ENCODE measurements around the gene FIGN.

Gene FIGN

GRCh38 chr2:163735685-163736432 lies at the start of gene FIGN:
FIGN (minus strand) TSS chr2:163736008; CDS start chr2:163734927, 1,081 bp downstream.
- DNase-seq (ENCODE audit: low read depth in 2 of 2), result no peak

GRCh38 chr2:163785162-163785561 lies 49.4 kb upstream of the FIGN start:
- DNase-seq (ENCODE audit: low read depth in 2 of 2), result no peak

- DNase-seq (ENCODE audit: low read depth in 2 of 2), result no peak
Observed at GRCh38 chr2:163779970-163780597, 44.3 kb upstream of the FIGN start.

GRCh38 chr2:163778045-163778781 lies 42.4 kb upstream of the FIGN start:
- no peak for DNase-seq (ENCODE audit: low read depth in 2 of 2)

- DNase-seq (ENCODE audit: low read depth in 2 of 2), result no peak
Observed at GRCh38 chr2:163775304-163775703, 39.5 kb upstream of the FIGN start.

- DNase-seq (ENCODE audit: low read depth in 2 of 2), result no peak
Observed at GRCh38 chr2:163774862-163775261, 39.1 kb upstream of the FIGN start.

- DNase-seq (ENCODE audit: low read depth in 2 of 2), result no peak
Observed at GRCh38 chr2:163773276-163773675, 37.5 kb upstream of the FIGN start.

- no peak for DNase-seq (ENCODE audit: low read depth in 2 of 2)
Observed at GRCh38 chr2:163771596-163771995, 35.8 kb upstream of the FIGN start.

GRCh38 chr2:163768881-163769695 lies 33.3 kb upstream of the FIGN start:
- no peak for DNase-seq (ENCODE audit: low read depth in 2 of 2)

- DNase-seq (ENCODE audit: low read depth in 2 of 2), result no peak
Observed at GRCh38 chr2:163767097-163767496, 31.3 kb upstream of the FIGN start.

- DNase-seq (ENCODE audit: low read depth in 2 of 2), result no peak
Observed at GRCh38 chr2:163764566-163764965, 28.8 kb upstream of the FIGN start.

- no peak for DNase-seq (ENCODE audit: low read depth in 2 of 2)
Observed at GRCh38 chr2:163759013-163759412, 23.2 kb upstream of the FIGN start.

GRCh38 chr2:163757814-163758213 lies 22.0 kb upstream of the FIGN start:
- no peak for DNase-seq (ENCODE audit: low read depth in 2 of 2)

GRCh38 chr2:163756588-163756987 lies 20.8 kb upstream of the FIGN start:
- no peak for DNase-seq (ENCODE audit: low read depth in 2 of 2)

- no peak for DNase-seq (ENCODE audit: low read depth in 2 of 2)
Observed at GRCh38 chr2:163755366-163755765, 19.6 kb upstream of the FIGN start.

- DNase-seq (ENCODE audit: low read depth in 2 of 2), result no peak
Observed at GRCh38 chr2:163753726-163754125, 17.9 kb upstream of the FIGN start.

- DNase-seq (ENCODE audit: low read depth in 2 of 2), result no peak
Observed at GRCh38 chr2:163752267-163752666, 16.5 kb upstream of the FIGN start.

GRCh38 chr2:163751696-163752095 lies 15.9 kb upstream of the FIGN start:
- no peak for DNase-seq (ENCODE audit: low read depth in 2 of 2)

- no peak for DNase-seq (ENCODE audit: low read depth in 2 of 2)
Observed at GRCh38 chr2:163748420-163748819, 12.6 kb upstream of the FIGN start.

GRCh38 chr2:163741435-163741834 lies 5.6 kb upstream of the FIGN start:
- DNase-seq (ENCODE audit: low read depth in 2 of 2), result no peak

- DNase-seq (ENCODE audit: low read depth in 2 of 2), result no peak
Observed at GRCh38 chr2:163737563-163737962, 1.8 kb upstream of the FIGN start.

- no peak for DNase-seq (ENCODE audit: low read depth in 2 of 2)
Observed at GRCh38 chr2:163737190-163737439, 1.3 kb upstream of the FIGN start.

All from stimulated activated CD8-positive, alpha-beta memory T cell treated with anti-CD3 and anti-CD28 coated beads, Interleukin-7, amount 100 ng/mL, for 1 hour (primary cell).